ENCODE data around the gene MYPN.

GRCh38 chr10:68188835-68189234 lies 79.5 kb downstream of the MYPN start:
- TF ChIP-seq POLR2A (IDR thresholded peaks at IDR 0.05; ENCODE audit: low read length) (no peak), GATA1 (IDR thresholded peaks at IDR 0.05; ENCODE audit: low read depth, low read length) (no peak)

All from erythroblast (primary cell).